Body of pancreas (tissue), 4 donors: Measurements from ENCODE around the gene ASTN2. TPM values are rescaled to one million over a fixed set of nuclear protein-coding genes. Genes with fewer than 3 reads are reported as not detected.
"Not testable (repeated sequence)": the region's sequence is repeated elsewhere in the genome, so short reads cannot be mapped to it uniquely, and the experiment has no call there.

Source experiments
- ATAC-seq: fragments of 150-250 bp; one replicate; pipeline ENCODE4 v1.9.1; 2016
- DNase-seq, 4 donors: peaks; one replicate each; pipeline ENCODE4 v3.0.0-alpha.2; 2019
- H3K27ac ChIP-seq, 4 donors: fragments of 200-600 bp; sonication (generic); 1 replicate in 3 of 4; 2 replicates in 1 of 4; pipeline versions ENCODE4 v1.5.1 to v1.6.1; 2016 to 2019; ENCODE audit warnings: mild to moderate bottlenecking in 1 of 4, mixed read lengths in 1 of 4, moderate library complexity in 1 of 4
- H3K27me3 ChIP-seq, 2 donors: fragments of 200-600 bp; sonication (generic); one replicate each; pipeline ENCODE4 v1.6.0; 2016; ENCODE audit warnings: mild to moderate bottlenecking in 1 of 2
- H3K36me3 ChIP-seq, 2 donors: fragments of 200-600 bp; sonication (generic); replicated peaks in 1 of 2; 2 replicates each; pipeline ENCODE4 v1.5.1; 2016; ENCODE audit warnings: low read depth in 2 of 2; ENCODE audit not compliant: insufficient read depth in 1 of 2
- H3K4me1 ChIP-seq: fragments of 200-600 bp; sonication (generic); one replicate; pipeline ENCODE4 v1.6.0; 2016
- H3K4me3 ChIP-seq, 2 donors: fragments of 200-600 bp; sonication (generic); 1 replicate in 1 of 2; 2 replicates in 1 of 2; pipeline ENCODE4 v1.5.1; 2016 to 2019
- H3K9me3 ChIP-seq, 3 donors: fragments of 200-600 bp; sonication (generic); 1 replicate in 2 of 3; 2 replicates in 1 of 3; pipeline ENCODE4 v1.5.1; 2016
- CTCF ChIP-seq, 7 experiments: fragments of 450-650 bp in 4 of 7; fragments of 200-600 bp in 3 of 7; sonication (generic) in 3 of 7; IDR thresholded peaks; one replicate each; pipeline ENCODE4 v1.5.1; 2016 to 2019; ENCODE audit warnings: antibody characterized with exemption in 7 of 7
- POLR2A ChIP-seq, 3 donors: fragments of 450-650 bp; IDR thresholded peaks; one replicate each; pipeline ENCODE4 v1.6.1; 2016; ENCODE audit warnings: antibody characterized with exemption in 3 of 3, mild to moderate bottlenecking in 2 of 3
- WGBS, 2 donors: methylation state at CpG; one replicate each; pipeline ENCODE4 v1.1.5; 2017; 5-methylcytosine and 5-hydroxymethylcytosine counted together
- intact Hi-C: fragments of 100-400 bp; cut with DNase I; formaldehyde crosslinking; loops from one replicate; pipeline ENCODE4 v1.15.1; 2023
- total RNA-seq, 2 donors: library from RNA; depleted of rRNA; stranded (reverse); fragments of >200 nt; gene quantifications; one replicate each; pipeline ENCODE4 v1.1.0, GENCODE V29; 2016

The ASTN2 gene
- total RNA-seq, 2 donors from 2014 or later = 8.2 to 9.6 TPM

GRCh38 chr9:116897201-116897600, 517.7 kb downstream of the ASTN2 start:
- ATAC-seq = no peak
- Histone ChIP-seq H3K4me3 (no peak overlapping the region), H3K9me3 (no peaks in the 10 kb centered on the region), H3K27me3 (no peaks in the 10 kb centered on the region), H3K36me3 (no peaks in the 10 kb centered on the region), H3K27ac (no peak overlapping the region), H3K4me1 (no peaks in the 10 kb centered on the region)
- 65 to 75% methylated on average over 4 of the region's 4 CpGs for WGBS, 2 donors
- intact Hi-C loops = no loop called here
- no peak for DNase-seq
- TF ChIP-seq POLR2A (IDR thresholded peaks at IDR 0.05) = no peak
- TF ChIP-seq CTCF (IDR thresholded peaks at IDR 0.05) = no peak

GRCh38 chr9:116895961-116896360, 518.9 kb downstream of the ASTN2 start:
- no peaks in the 10 kb centered on the region for H3K27me3 ChIP-seq
- no peak for ATAC-seq

GRCh38 chr9:116891424-116891823, 523.4 kb downstream of the ASTN2 start:
- TF ChIP-seq CTCF (IDR thresholded peaks at IDR 0.05) = no peak
- TF ChIP-seq POLR2A (IDR thresholded peaks at IDR 0.05) = no peak
- DNase-seq = no peak
- Histone ChIP-seq H3K4me3 (no peak overlapping the region), H3K4me1 (no peaks in the 10 kb centered on the region), H3K27ac (no peak overlapping the region), H3K36me3 (no peaks in the 10 kb centered on the region), H3K9me3 (no peaks in the 10 kb centered on the region), H3K27me3 (no peaks in the 10 kb centered on the region)
- ATAC-seq = no peak
- 66 to 74% methylated on average over 3 of the region's 3 CpGs for WGBS, 2 donors
- intact Hi-C loops = no loop called here

More at GRCh38 chr9:116895961-116896360, 518.9 kb downstream of the ASTN2 start:
- intact Hi-C loops = no loop called here
- H3K4me3 ChIP-seq = no peak overlapping the region
- DNase-seq = no peak
- no peaks in the 10 kb centered on the region for H3K4me1 ChIP-seq
- H3K27ac ChIP-seq = no peak overlapping the region
- H3K36me3 ChIP-seq = no peaks in the 10 kb centered on the region
- H3K9me3 ChIP-seq = no peaks in the 10 kb centered on the region
- no peak for TF ChIP-seq POLR2A (IDR thresholded peaks at IDR 0.05)

- 86 to 87% methylated on average over 4 of the region's 4 CpGs for WGBS, 2 donors
- H3K9me3 ChIP-seq, DNase-seq, H3K4me1 ChIP-seq, ATAC-seq, H3K4me3 ChIP-seq, intact Hi-C loops, H3K27me3 ChIP-seq, H3K36me3 ChIP-seq, H3K27ac ChIP-seq: not testable (repeated sequence)
These were observed 526.4 kb downstream of the ASTN2 start for GRCh38 chr9:116888476-116888875.

- no peaks in the 10 kb centered on the region for H3K4me1 ChIP-seq
- 83 to 85% methylated on average over 1 of the region's 1 CpG for WGBS, 2 donors
- H3K9me3 ChIP-seq = no peaks in the 10 kb centered on the region
- ATAC-seq (no peak), DNase-seq (no peak)
- TF ChIP-seq CTCF (IDR thresholded peaks at IDR 0.05) (no peak), POLR2A (IDR thresholded peaks at IDR 0.05) (no peak)
- H3K27ac ChIP-seq = no peak overlapping the region
- no peak overlapping the region for H3K4me3 ChIP-seq
- intact Hi-C loops = no loop called here
- H3K36me3 ChIP-seq = no peaks in the 10 kb centered on the region
- H3K27me3 ChIP-seq = no peaks in the 10 kb centered on the region
These were observed 526.8 kb downstream of the ASTN2 start for GRCh38 chr9:116888066-116888465.

- no peaks in the 10 kb centered on the region for H3K36me3 ChIP-seq
- H3K9me3 ChIP-seq = no peaks in the 10 kb centered on the region
- no peak overlapping the region for H3K4me3 ChIP-seq
- intact Hi-C loops = no loop called here
- ATAC-seq = no peak
- DNase-seq = no peak
- no peaks in the 10 kb centered on the region for H3K4me1 ChIP-seq
- H3K27ac ChIP-seq = no peak overlapping the region
- TF ChIP-seq POLR2A (IDR thresholded peaks at IDR 0.05) = no peak
- no peak for TF ChIP-seq CTCF (IDR thresholded peaks at IDR 0.05)
- H3K27me3 ChIP-seq = no peaks in the 10 kb centered on the region
- 93 to 100% methylated on average over 1 of the region's 1 CpG for WGBS, 2 donors
These were observed 531.2 kb downstream of the ASTN2 start for GRCh38 chr9:116883676-116884075.
